ENCODE results near the gene KLHL13.

GRCh38 chrX:117854806-117855205 is 261.8 kb downstream of the KLHL13 start:
- TF ChIP-seq CTCF (conservative IDR thresholded peaks at IDR 0.05; ENCODE audit: low read length) (no peak), EZH2phosphoT487 (IDR thresholded peaks at IDR 0.05; ENCODE audit: borderline replicate concordance) (no peak)

Data from Loucy (cell line).